Stimulated activated CD4-positive, alpha-beta T cell treated with anti-CD3 and anti-CD28 coated beads, Interleukin-4, amount 100 ng/mL, for 24 hours (primary cell): ENCODE measurements around the gene ALDH1L1.

Source experiments
- DNase-seq: peaks from one replicate; pipeline ENCODE4 v3.0.0-alpha.2; 2020

The ALDH1L1 gene

GRCh38 chr3:126191246-126191645 is 10.9 kb upstream of the ALDH1L1 start:
- no peak for DNase-seq

DNA sequence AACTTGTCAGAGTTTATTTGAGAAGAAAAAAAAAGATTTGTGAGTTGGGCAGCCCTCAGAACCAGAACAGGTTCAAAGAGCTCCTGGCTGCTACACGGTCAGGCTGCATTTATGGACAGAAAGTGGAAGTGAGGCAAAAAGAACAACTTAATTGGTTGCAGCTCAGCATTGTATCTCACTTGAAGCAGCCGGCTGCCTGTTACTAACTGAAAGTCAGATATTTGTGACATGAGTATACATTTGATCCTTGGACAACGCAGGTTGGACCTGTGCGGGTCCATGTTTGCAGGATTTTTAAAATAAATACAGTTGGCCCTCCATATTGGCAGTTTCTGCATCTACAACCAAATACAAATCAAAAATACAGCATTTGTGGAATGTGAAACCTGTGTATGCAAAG is 7.5 kb upstream of the ALDH1L1 start:
- DNase-seq = no peak

DNA sequence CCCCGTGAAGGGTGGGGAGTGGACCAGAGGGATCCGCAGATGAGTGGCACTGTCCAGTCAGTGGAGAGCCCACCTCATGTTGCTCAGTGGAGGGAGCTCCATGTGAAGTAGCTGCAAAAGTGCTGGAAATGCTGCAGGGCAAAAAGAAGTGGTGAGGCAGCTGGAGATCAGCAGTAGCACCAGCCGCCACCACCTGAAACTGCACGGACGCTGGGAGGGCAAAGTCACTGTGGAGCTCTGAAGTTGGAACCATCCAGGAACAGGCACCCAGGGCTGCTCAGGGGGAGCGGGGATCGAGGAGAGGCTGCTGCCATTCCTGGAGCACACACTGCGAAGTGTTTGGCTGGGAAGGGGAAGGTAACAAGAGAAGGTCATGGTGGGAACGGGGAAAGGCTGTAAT is 6.4 kb upstream of the ALDH1L1 start:
- DNase-seq = no peak

DNA sequence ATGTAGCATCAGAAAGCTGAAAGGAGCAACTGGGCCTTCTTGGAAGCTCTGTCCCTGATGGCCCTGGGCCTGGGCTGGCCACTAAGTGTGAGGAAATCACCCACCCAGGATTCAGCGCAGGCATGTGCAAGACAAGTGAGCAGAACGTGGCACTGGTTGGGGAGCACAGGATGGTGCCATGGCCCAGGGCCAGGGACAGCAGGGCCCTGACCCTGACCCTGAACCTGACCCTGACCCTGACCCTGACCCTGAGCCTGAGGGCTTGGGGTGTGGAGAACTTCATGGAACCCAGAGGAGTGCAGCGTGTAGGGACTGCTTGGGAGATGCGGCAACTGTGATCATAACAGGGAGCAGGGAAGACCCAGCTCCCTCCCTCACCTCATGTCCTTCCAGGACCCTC is 5.9 kb upstream of the ALDH1L1 start:
- no peak for DNase-seq

DNA sequence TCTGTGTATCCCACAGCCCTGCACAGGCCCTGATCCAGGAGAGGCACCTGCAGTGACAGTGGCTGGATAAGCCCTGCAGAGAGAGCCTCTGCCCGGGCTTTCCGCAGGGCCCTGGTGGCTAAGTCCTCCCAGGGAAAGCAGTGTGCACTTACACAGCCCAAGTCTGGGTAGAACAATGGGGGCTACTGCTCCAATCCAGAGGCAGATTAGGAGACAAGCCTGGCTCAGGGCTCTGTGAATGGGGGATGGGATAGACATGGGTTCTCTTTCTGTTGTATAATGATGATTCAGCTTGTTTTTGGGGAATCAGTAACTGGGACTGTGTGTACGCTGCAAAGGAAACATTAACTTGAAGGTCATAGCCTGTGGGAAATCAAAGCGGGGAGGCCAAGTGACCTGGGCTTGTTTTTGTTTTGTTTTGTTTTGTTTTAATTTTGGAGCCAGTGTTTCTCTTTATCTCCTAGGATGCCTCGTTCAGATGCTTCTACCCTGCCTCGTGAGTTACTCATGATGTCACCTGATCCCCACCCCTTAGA is 4.1 kb upstream of the ALDH1L1 start:
- DNase-seq = no peak

GRCh38 chr3:126181398-126181725 is 976 bp upstream of the ALDH1L1 start:
- no peak for DNase-seq

DNA sequence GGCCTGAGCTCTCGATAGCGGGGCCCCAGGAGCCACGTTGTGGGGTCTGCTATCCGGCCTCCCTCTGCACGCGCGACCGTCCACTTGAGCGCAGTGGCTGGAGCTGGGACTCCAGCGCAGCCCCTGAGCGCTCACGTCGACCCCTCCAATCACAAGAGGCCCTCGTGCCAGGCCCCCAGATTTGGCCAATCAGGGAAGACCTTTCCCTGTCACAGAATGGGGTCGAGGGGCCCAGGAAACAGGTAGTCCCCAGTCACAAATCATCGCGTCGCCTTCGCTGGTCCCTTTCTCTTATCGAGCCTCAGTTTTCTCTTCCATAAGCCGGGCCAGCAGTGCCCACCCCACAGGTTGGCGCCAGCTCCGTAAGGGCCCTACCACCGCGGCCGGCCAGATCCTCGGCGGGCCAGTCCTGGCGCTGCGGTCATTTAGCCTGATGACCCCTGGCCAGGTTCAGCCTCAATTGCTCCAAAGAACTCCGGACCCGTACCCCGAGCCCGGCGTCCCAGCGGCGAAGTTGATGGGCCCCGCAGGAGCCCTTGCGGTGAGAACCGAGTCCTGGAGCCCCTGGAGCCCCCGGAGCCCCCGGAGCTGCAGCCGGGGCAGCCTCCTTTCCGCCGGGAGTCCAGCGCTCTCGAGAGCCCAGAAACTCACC is 435 bp downstream of the ALDH1L1 start:
- no peak for DNase-seq

DNA sequence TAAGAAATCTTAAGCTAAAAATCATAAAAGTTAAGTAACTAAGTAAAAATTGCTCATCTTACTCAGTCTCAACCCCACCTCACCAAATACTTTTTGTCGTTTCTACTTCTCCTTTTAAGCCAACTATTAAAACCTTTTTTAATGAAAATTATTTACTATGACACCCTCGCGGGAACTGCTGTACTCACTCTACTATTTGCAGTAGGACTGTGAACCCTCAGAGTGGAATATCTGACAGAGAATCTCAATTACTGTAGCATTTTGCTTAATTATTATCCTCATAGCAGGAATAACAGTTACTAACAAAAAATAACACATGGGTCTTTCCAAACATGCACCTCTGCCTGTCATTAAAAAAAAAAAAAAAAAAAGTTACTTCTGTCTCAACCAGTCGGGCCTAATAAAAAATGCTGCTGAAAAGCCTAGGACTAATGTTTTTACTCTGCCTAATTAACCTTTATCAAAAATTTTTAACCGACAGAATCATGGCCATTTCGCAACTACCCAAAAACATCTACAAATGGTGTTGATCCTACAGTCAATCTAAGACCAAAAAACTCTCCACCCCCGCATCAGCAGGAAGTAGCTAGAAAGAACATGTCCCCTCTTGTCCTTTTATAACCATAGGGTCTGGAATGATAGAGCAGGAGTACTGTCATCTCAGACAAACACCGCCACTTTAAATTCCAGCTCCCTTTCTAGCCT is 10.2 kb downstream of the ALDH1L1 start:
- DNase-seq = no peak

GRCh38 chr3:126167566-126167965 is 12.8 kb downstream of the ALDH1L1 start:
- DNase-seq = no peak

- DNase-seq = no peak
Observed at GRCh38 chr3:126166009-126166408, 14.4 kb downstream of the ALDH1L1 start.

DNA sequence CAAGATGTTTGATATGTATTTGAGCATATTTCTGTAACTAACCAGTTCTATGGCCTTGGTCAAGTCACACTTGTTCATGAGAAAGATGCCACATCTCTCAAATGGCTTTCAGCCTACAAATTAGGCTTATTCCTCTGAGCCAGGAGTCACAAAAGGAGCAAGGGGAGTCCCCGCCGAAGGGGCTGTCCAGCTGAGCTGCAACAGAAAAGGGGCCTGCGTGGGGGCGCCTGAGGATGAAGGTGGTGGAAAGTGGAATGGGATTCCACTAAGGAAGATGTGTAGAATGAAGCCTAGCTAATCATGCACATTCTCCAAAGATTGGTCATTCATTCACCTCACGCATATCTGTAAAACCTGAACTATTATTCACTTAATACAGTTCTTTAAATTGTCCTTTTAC is 19.1 kb downstream of the ALDH1L1 start:
- DNase-seq = no peak

- DNase-seq = no peak
Observed at GRCh38 chr3:126160243-126161210, 19.9 kb downstream of the ALDH1L1 start.

DNA sequence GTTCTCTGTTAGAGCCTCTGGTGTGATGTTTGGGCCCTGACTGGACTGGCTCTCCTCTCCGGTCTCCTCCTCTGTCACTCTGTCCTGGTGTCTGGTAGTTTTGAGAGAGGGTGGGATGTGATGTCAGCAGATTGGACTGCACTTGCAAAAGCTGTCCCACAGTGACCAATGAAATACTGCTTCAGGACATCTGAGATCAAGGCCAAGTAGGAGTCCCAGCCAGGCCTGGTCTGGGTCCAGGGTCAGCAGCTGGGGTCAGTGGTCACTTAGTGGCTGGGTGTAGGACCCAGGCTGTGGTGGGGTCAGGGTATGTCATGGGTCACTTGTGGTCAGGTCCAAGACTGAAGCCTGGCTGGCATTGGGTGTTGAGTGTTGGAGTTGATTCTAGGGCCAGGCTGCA is 20.9 kb downstream of the ALDH1L1 start:
- no peak for DNase-seq

- DNase-seq = no peak
Observed at GRCh38 chr3:126158912-126159454, 21.4 kb downstream of the ALDH1L1 start.

GRCh38 chr3:126158016-126158911 is 22.1 kb downstream of the ALDH1L1 start:
- DNase-seq = no peak

DNA sequence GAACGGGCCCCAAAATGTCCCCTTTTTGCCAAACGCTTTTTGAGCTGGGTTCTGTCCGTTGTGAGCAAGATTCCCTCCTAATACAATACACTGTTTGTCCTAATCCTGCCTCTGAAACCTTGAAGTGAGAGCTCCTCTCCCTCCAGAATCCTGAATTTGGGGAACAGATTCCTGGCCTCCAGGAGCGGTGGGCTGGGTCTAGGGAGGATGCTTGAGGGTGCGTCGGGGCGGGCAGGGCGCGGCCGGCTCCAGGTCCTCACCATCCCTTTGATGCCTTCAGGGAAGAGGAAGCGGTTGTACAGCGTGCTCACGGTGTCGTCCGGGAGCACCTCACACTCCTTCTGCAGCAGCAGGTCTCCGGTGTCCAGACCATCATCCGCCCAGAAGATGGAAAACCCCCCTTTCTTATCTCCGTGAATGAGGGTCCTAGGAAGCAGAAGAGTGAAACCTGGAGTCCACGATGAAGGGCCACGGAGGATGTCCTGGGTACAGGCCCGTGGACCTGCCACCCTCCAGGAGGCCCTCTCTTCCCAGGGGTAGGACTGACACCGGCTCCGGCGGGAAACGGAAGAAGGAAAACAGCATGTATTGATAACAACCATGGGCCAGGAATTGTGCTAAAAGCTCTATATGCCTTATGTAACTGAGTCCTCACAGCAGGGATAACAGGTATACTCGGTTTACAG is 23.2 kb downstream of the ALDH1L1 start:
- DNase-seq = no peak

DNA sequence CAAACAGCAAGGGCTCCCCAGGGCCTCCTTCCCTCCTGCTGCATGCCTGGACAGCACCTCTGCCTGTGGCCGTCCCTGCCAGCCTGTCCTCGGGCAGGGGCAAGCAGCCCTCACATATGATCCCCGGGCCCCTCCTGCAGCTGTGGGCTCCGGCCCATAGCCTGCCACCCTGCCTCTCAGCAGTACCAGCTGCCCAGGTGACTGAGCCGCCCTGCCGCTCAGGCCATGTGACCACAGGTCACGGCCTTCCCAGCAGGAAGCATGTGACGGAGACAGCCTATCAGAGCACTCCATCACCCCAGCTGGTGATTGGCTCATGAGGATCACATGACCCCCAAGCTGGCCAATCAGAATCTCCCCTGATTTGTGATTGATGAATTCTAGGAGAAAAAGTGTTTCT is 23.9 kb downstream of the ALDH1L1 start:
- DNase-seq = no peak

DNA sequence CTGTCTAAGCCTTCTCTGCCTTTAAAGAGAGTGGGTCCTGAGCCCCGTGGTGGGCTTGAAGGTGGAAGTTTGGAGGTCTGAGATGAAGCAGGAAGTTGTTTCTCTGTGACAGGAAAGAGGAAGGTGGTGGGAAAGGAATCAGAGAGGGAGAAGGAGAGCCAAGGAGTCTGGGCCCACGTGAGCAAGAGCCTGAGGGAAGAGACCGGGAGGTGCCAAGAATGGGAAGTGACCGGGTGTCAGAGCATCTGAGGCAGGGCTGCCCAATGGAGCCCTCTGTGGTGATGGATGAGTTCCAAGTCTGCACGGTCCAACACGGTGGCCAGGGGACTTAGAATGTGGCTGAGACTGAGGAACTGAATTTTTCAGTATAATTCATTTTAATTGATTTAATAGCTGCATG is 24.6 kb downstream of the ALDH1L1 start:
- no peak for DNase-seq

GRCh38 chr3:126155280-126155640 is 25.1 kb downstream of the ALDH1L1 start:
- no peak for DNase-seq

- DNase-seq = no peak
Observed at GRCh38 chr3:126154391-126155279, 25.8 kb downstream of the ALDH1L1 start.
